HL-60 (cell line): ENCODE results near the gene ESPL1.
A peak's percentile ranks its signal among the peaks of the same experiment; 100 is the strongest.

ENCODE experiments used
- DNase-seq, 2 experiments: peaks; one replicate each; pipeline ENCODE4 v3.0.0-alpha.2; 2010 to 2020; ENCODE audit warnings: low read depth in 1 of 2, low spot score in 1 of 2
- H3K27ac ChIP-seq: fragments of 250-450 bp; sonication (Bioruptor Pico); replicated peaks from 2 replicates; pipeline ENCODE4 v1.5.1; 2020; ENCODE audit warnings: mild to moderate bottlenecking, moderate library complexity
- H3K27me3 ChIP-seq: fragments of 250-450 bp; sonication (Bioruptor Pico); 2 replicates; pipeline ENCODE4 v1.5.1; 2021; ENCODE audit warnings: mild to moderate bottlenecking, moderate library complexity; ENCODE audit not compliant: insufficient read depth, poor library complexity, severe bottlenecking
- H3K4me3 ChIP-seq: replicated peaks from 2 replicates; pipeline ENCODE4 v1.5.1; 2011; ENCODE audit warnings: mild to moderate bottlenecking, control low read depth, low read length; ENCODE audit not compliant: insufficient read depth
- GABPA ChIP-seq: IDR thresholded peaks from 2 replicates; pipeline ENCODE4 v1.6.1; 2012; ENCODE audit warnings: low read depth
- POLR2AphosphoS5 ChIP-seq: IDR thresholded peaks from 2 replicates; pipeline ENCODE4 v1.6.1; 2012; ENCODE audit warnings: low read depth
- REST ChIP-seq: IDR thresholded peaks from 2 replicates; pipeline ENCODE4 v1.6.1; 2012; ENCODE audit warnings: low read depth; ENCODE audit not compliant: insufficient replicate concordance
- SPI1 ChIP-seq: IDR thresholded peaks from 2 replicates; pipeline ENCODE4 v1.6.1; 2012; ENCODE audit warnings: low read depth, mild to moderate bottlenecking, borderline replicate concordance
- TF ChIP-seq, protein P1 (sequence below): IDR thresholded peaks from one replicate; pipeline ENCODE4 v1.5.1; 2011; ENCODE audit warnings: low read length, control low read depth, inconsistent platforms; ENCODE audit not compliant: insufficient read depth

Gene ESPL1

DNA sequence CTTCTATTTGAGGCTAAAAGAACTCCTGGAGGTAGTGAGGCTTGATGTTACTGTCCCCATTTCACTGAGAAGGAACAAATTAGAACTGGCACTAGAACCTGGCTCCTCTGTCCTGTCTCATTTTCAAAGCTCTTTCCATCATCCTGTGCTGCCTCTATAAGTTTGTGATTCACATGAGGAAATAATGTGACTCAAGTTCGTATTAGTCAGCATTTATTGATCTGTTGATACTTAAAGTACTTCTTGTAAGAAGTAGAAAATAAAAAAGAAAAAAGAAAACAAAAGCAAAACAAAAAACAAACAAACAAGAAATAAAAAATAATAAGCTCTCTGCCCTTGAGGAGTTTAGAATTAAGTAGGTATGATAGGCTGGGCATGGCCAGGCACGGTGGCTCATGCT, 2.3 kb upstream of the ESPL1 start:
- Histone ChIP-seq H3K4me3 (no peak overlapping the region), H3K27me3 (no peaks in the 10 kb centered on the region), H3K27ac (no peak overlapping the region)
- DNase-seq = no peak
- TF ChIP-seq SPI1 = no peak

DNA sequence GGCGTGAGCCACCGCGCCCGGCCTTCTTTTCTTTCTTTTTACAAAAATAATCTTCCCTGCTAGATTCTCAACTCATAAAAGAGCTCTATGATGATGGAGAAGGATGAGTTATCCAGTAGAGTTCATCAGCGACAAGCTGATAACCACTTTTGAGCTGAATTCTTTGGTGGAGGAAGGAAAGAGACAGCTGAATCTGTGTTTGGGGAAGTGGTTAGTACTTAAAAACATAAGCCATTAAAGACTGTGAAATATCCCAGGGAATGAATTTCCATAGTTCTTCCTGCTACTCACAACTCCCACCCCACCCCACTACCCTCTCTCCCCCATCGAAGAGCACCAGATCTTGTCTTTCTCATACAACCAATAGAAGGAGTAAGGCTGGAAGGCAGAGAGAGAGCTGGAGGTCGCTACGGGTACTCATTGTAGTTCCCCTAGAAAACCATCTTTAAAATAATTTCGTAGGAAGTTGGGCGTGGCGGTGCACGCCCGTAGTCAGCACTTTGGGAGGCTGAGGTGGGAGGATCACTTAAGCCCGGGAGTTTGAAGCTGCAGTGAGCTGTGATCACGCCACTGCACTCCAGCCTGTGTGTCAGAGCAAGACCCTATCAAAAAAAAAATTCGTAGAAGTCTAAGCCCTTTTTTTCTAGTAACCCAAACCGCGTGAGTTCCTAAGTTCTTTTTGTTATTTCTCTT, 647 bp upstream of the ESPL1 start:
- Histone ChIP-seq H3K4me3 (peak overlapping the region; percentile 92), H3K27ac (peak overlapping the region; percentile 82), H3K27me3 (no peaks in the 10 kb centered on the region)
- peak in 1 of 2 experiments; percentile 37 for DNase-seq
- TF ChIP-seq REST (no peak), SPI1 (peak; percentile 88)

GRCh38 chr12:53268630-53269562, 797 bp downstream of the ESPL1 start:
- TF ChIP-seq GABPA = no peak
- no peak for TF ChIP-seq SPI1
- TF ChIP-seq REST = no peak
- TF ChIP-seq, protein P1, sequence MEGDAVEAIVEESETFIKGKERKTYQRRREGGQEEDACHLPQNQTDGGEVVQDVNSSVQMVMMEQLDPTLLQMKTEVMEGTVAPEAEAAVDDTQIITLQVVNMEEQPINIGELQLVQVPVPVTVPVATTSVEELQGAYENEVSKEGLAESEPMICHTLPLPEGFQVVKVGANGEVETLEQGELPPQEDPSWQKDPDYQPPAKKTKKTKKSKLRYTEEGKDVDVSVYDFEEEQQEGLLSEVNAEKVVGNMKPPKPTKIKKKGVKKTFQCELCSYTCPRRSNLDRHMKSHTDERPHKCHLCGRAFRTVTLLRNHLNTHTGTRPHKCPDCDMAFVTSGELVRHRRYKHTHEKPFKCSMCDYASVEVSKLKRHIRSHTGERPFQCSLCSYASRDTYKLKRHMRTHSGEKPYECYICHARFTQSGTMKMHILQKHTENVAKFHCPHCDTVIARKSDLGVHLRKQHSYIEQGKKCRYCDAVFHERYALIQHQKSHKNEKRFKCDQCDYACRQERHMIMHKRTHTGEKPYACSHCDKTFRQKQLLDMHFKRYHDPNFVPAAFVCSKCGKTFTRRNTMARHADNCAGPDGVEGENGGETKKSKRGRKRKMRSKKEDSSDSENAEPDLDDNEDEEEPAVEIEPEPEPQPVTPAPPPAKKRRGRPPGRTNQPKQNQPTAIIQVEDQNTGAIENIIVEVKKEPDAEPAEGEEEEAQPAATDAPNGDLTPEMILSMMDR = no peak
- no peak for TF ChIP-seq POLR2AphosphoS5
- Histone ChIP-seq H3K27ac (peak overlapping the region; percentile 82), H3K27me3 (no peaks in the 10 kb centered on the region), H3K4me3 (peak overlapping the region; percentile 92)
- DNase-seq = no peak

- TF ChIP-seq POLR2AphosphoS5 (no peak), REST (no peak), SPI1 (no peak), GABPA (no peak)
- TF ChIP-seq, protein P1 = no peak
- H3K27me3 ChIP-seq = no peaks in the 10 kb centered on the region
- no peak overlapping the region for H3K4me3 ChIP-seq
- DNase-seq = peak in 1 of 2 experiments; percentile 50
- peak overlapping the region; percentile 55; the same call in 1 of the 2 replicates for H3K27ac ChIP-seq
Observed at GRCh38 chr12:53274445-53274844, 6.3 kb downstream of the ESPL1 start.
